ENCODE measurements around the gene PTPRN2.

DNA sequence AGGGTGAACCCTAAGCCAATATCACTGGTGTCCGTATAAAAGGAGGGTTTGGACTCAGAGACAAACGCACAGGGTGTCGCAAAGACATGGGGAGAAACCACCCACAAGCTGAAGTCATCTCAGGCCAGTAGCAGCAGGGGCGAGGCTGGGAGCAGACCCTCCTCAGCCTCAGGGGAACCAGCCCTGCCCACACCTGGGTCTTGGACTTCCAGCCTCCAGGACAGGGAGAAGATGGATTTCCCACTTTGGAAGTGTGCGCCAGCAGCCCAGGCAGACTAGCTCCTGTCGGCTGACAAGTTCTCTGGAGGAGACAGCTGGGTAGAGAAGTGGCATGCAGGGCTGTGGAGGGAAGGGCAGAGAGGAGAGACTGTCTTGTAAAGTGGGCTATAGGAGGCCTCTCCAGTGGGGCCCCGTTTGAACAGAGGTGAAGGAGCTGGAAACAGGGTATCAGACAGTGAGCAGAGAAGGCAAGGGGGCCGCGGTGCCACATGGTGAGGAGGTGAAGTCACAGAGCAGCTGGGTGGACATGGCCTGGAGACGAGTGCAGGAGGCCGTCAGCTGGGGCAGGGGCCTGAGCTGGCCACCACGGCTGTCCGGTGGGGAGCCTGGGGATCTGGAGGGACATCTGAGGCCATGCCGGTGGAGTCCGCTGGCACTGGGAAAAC lies 475.6 kb downstream of the PTPRN2 start:
- TF ChIP-seq, protein P1, sequence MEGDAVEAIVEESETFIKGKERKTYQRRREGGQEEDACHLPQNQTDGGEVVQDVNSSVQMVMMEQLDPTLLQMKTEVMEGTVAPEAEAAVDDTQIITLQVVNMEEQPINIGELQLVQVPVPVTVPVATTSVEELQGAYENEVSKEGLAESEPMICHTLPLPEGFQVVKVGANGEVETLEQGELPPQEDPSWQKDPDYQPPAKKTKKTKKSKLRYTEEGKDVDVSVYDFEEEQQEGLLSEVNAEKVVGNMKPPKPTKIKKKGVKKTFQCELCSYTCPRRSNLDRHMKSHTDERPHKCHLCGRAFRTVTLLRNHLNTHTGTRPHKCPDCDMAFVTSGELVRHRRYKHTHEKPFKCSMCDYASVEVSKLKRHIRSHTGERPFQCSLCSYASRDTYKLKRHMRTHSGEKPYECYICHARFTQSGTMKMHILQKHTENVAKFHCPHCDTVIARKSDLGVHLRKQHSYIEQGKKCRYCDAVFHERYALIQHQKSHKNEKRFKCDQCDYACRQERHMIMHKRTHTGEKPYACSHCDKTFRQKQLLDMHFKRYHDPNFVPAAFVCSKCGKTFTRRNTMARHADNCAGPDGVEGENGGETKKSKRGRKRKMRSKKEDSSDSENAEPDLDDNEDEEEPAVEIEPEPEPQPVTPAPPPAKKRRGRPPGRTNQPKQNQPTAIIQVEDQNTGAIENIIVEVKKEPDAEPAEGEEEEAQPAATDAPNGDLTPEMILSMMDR (IDR thresholded peaks at IDR 0.05): no peak
- TF ChIP-seq POLR2A (IDR thresholded peaks at IDR 0.05): no peak
